Stimulated activated CD4-positive, alpha-beta T cell treated with anti-CD3 and anti-CD28 coated beads, Interleukin-4, amount 100 ng/mL, for 4 hours (primary cell): ENCODE results near the gene MAFG.
"Not testable (repeated sequence)": the region's sequence is repeated elsewhere in the genome, so short reads cannot be mapped to it uniquely, and the experiment has no call there.

Source experiments
- DNase-seq, 2 experiments: peaks; one replicate each; pipeline ENCODE4 v3.0.0-alpha.2; 2020

The MAFG gene

DNA sequence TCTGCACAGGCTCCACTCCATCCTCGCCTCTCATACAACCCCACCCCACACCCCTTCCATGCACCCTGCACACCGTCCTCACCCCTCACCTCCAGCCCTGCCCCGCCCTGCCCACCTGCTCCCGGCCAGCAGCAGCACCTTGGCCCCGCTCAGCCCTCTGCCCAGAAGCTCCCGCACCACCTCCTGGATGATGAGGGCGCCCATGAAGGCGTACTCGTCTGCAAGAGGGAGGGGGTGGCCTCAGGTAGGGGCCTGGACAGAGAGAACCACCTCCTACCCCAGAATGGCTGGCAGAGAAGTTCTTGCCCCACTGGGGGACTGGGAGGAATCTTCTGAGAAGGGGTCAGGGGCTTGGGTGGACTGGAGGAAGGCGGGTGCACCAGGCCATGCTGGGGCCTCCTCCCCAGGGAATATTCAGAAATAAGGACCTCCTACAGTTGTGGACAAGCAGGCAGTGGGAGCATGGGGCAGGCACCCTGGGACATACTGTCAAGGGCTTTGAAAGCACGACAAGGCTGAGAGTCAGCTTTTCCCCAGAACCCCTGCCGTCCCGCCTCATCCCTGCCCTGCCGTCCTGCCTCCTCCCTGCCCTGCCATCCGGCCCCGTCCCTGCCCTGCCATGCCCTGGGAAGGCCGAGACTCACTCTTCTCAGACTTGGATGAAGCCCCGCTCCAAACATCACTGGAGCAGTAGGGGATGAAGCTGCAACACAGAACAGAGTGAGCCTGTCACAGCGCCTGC lies 30.3 kb upstream of the MAFG start:
- DNase-seq = no peak

DNA sequence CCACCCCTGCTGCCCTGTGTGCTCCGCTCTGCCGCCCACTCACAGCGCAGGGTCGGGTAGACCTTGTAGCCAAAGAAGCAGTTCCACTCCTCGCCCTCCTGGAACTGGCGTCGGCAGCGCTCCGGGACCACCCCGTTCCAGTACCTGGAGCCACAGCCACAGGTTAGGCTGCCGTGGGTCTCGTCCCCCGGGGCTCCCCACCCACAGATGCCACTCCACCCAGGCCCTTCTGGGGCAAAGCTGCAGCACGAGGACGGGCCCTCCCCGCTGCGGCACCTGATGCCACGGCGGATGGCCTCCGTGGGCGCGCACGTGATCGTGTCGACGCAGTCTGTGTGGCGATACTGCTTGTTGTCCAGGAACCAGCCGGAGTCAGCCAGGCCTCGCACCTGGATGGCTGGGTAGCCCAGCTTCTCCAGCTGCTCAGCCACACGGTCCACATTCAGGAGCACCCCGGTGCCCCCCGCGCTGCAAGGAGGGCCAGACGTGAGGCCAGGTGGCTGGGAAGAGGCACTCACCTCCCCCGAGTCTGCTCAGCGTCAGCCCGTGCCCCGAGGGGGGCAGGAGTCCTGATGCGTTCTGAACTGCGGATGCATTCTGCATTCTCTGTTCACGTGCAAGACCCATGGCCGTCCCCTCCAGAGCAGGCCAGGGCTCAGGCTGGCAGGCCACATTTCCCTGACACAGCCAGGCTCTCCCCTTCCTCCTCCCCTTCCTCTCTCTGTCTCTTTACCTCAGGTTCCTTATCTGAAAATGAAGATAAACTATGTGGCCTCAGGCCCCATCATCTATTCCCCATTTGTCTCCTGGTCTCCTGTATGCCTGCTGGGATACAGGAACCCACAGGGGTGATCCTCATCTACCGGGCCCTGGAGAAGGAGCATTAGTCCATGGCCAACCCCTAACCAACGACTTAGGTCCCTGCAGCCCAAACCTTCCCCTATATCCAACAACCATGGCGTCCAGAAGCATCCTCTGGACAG lies 29.4 kb upstream of the MAFG start:
- no peak for DNase-seq

DNA sequence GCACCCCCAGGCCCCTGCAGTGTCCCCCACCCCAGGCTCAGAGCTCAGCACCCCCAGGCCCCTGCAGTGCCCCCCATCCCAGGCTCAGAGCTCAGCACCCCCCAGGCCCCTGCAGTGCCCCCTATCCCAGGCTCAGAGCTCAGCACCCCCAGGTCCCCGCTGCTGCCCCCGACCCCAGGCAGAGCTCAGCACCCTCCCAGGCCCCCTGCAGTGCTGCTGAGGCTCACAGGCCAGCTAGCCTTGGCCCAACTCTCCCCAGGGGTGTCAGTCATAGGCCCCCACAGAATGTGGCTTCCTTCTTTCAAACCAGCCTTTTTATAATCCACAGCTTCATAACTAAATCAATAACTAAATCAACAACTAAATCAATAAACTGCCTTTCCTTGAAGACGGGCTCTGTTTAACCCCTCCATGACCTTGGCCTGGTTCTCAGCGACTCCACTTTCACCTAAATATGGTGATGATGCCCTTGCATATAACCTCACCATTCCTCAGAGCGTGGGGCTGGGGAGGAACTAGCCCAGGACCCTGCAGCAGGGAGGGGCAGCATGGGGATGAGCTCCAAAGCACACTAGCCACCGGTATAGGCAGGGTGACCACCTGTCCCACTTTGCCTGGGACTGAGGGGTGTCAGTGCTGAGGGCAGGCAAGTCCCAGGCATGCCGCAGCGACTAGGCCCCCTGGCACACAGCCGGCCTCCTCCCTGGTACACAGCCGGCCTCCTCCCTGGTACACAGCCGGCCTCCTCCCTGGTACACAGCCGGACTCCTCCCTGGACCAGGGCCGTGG lies 28.4 kb upstream of the MAFG start:
- DNase-seq = no peak

DNA sequence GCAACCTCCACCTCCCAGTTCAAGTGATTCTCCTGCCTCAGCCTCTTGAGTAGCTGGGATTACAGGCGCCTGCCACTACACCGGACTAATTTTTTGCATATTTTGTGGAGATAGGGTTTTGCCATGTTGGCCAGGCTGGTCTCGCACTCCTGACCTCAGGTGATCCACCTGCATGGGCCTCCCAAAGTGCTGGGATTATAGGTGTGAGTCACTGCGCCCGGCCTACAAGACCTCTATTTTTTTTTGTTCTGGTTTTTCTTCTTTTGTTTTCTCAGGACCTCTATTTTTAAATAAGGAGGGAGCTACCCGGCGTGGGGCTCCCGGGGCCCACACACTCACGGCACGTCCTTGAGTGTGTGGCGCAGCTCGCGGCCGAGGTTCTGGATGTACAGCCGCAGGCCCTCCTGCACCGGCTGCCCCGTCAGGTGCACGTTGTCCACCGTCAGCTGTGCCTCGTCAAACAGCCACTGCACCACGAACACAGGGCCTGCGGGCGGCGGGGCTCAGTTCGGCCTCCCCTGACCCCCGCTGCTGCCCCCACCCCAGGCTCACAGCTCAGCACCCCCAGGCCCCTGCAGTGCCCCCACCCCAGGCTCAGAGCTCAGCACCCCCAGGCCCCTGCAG lies 27.6 kb upstream of the MAFG start:
- no peak for DNase-seq

DNA sequence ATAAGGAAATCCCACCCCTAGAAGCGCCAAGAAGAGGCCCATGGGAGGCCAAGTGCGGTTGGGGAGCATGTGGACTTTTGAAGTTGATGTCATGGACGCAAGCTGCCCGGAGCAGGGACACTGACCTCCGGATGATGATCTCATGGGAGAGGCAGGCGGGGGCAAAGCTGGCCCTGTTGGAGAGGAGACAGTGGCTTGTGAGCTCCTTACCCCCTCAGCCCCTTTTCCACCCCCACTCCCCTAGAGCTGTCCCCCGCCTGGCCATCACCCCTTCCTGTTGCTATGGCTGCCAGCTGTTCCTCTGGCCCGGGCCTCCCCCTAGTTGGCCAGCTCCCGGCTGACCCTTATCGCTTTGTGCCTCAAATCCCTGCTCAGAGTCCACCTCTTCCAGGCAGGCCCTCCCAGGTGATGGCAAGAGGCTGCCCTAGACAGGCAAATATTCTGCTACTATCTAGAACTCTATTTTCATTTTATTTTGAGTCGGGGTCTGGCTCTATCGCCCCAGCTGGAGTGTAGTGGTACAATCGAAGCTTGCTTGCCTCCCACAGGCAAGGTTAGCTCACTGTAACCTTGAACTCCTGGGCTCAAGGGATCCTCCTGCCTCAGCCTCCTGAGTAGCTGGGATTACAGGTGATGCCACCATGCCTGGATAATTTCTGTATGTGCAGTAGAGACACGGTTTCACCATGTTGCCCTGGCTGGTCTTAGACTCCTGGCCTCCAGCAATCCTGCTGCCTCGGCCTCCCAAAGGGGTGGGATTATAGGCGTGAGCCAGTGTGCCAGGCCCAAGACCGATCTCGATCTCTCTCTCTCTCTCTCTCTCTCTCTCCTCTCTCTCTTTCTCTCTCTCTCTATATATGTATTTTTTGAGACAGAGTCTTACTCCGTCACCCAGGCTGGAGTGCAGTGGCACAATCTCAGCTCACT lies 26.9 kb upstream of the MAFG start:
- no peak for DNase-seq

DNA sequence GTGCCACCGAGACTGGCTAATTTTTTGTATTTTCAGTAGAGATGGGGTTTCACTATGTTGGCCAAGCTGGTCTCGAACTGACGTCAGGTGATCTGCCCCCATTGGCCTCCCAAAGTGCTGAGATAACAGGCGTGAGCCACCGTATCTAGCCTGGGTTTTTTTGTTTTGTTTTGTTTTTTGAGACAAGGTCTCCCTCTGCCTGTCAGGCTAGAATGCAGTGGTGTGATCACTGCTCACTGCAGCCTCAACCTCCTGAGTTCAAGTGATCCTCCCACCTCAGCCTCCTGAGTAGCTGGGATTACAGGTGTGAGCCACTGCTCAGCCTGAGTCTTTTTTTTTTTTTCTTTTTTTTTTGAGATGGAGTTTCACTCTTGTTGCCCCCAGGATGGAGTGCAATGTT lies 25.9 kb upstream of the MAFG start:
- DNase-seq = not testable (repeated sequence)

DNA sequence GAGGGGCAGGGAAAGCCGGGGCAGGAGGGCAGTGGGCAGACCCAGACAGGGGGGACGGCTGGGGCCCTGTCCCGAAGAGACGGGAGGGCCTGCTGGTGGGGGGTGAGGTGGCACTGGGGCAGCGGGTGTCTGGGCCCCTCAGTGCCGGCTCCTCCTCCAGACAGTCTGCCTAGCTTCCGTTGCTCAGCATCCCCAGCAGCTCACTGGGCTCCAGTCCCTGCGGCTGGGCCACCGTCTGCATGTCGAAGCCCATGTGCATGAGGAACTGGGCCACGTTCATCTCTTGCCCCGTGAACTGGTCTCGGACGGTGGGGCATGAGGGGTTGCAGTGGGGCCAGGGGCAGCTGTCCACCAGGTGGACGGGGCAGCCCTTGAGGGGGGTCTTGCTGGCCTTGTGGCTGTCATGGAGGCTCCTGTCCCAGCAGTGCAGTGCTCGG lies 25.3 kb upstream of the MAFG start:
- DNase-seq = no peak

DNA sequence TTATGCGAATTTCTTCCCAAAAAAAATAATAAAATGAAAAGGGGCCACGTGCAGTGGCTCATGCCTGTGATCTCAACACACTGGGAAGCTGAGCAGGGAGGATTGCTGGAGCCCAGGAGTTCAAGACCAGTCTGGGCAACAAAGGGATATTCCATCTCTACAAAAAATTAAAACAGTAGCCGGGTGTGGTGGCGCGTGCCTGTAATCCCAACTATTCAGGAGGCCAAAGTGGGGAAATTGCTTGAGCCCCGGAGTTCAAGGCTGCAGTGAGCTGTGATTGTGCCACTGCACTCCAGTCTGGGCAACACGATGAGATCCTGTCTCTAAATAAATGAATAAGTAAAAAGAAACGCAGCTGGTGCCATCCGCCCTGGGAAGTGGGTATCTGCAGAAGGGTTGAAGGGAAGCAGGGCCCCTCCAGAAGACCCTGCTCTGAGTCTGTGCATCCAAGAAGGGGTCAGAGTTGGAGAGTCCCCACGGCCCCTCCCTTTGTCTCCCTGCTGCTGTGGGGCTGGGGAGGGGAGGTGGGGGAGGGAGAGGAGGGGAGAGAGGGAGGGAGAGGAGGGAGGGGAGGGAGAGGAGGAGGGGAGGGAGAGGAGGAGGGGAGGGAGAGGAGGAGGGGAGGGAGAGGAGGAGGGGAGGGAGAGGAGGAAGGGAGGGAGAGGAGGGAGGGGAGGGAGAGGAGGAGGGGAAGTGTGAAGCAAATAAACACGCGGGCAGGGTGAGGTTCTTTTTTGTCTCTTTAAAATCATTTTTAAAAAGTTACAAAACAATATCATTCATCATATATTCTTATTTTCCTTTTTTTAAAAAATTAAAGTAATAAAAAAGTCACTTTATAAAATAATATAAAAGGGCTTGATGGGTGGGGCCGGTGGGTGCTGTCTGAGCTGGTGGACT lies 24.5 kb upstream of the MAFG start:
- DNase-seq = no peak

DNA sequence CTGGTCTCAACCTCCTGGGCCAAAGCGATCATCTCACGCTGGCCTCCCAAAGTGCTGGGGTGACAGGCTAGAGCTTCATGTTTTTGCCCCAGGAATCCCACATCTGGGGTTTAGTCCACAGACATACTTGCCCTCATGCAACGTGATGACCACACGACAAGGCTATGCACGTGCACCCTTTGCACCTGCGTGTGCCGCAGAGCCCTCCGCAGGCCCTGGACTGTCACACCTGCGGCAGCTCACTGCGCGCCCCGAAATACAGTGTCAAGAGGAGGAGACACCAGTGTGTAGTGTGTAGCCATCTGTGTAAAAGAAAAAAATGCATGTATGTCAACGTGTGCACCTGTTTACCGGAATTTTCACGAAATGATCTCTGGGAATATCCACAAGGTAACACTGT lies 23.0 kb upstream of the MAFG start:
- no peak for DNase-seq

DNA sequence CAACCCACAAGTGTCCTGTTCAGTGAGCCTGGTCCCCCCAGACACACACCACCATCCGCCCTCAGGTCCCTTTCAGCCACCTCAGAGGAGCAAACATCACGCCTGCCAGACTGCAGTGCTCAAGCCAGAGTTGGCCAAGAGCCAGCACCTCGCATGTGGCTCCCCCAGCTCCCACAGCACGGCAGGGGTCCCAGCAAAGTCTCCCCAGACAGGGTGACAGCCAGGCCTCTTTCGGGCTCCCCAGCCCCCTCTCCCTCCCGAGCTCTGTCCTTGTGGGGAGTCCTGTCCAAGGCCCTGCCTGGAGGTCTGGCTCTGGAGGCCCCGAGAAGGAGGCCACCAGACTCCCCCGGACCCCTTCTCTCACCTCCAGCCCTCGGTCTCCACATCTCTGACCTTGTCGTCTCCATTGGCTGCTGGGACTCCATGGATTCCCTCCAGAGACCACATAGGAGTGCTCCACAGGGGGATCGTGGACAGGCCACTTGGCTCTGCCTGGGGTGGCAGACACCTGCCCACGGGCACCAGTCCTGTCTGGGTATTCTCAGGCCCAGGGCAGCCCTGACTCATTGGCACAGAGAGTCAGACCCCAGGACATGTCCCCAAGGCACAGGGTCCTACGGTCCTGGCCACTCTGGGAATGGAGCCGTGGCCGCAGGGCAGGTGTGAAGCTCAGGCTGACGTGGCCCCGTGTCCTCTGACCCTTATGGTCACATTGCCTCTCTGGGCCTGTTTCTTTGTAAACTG lies 21.3 kb upstream of the MAFG start:
- no peak for DNase-seq

DNA sequence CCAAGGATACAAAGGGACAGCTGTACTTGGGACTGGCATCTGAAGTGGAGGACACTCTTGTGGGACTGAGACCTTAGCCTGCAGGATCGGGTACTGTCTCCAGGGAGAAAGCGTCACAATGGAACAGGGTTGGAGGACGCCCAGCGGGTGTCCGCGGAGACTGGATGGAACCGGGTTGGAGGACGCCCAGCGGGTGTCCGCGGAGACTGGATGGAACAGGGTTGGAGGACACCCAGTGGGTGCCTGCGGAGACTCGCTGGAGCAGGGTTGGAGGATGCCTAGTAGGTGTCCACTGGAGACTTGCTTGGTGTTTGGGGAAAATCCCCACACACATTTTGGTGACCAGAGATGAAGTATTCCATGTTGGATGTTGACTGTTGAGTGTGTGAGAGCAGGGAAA lies 19.7 kb upstream of the MAFG start, which contains the start of gene MYADML2:
TSS of gene MYADML2 (minus strand) at position 45 of the 400 bp plus-strand sequence. CDS start 5,492 bp downstream, outside the sequence.
- DNase-seq = no peak

DNA sequence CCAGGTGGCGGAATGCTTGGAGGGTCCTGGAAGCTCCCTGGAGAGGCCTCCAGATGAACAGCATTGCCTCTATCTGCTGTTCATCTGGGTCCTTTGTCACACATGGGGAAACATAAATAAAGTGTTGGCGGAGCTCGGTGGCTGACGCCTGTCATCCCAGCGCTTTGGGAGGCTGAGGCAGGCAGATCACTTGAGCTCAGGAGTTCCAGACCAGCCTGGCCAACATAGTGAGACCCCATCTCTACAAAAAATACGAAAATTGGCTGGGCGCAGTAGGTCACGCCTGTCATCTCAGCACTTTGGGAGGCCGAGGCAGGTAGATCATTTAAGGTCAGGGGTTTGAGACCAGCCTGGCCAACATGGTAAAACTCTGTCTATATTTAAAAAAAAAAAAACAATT lies 17.3 kb upstream of the MAFG start:
- no peak for DNase-seq

DNA sequence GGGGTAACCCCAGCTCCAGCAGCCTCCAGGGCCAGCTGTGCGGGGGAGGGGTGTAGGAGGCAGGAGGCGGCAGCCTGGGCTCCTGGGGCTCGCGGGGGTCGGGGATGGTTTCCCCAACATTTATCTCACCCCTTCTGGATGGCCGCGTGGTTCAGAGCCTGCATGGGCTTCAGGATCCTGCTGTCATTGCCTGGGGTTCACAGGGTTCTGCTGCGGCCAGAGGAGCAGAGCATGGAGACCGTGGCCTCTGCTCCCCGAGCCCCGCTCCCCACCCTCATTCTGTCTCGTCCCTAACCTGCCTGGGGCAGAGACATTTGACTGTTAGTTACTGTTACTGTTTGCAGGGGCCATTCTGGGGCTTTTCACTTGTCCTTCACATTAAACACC lies 14.6 kb upstream of the MAFG start:
- DNase-seq = no peak

DNA sequence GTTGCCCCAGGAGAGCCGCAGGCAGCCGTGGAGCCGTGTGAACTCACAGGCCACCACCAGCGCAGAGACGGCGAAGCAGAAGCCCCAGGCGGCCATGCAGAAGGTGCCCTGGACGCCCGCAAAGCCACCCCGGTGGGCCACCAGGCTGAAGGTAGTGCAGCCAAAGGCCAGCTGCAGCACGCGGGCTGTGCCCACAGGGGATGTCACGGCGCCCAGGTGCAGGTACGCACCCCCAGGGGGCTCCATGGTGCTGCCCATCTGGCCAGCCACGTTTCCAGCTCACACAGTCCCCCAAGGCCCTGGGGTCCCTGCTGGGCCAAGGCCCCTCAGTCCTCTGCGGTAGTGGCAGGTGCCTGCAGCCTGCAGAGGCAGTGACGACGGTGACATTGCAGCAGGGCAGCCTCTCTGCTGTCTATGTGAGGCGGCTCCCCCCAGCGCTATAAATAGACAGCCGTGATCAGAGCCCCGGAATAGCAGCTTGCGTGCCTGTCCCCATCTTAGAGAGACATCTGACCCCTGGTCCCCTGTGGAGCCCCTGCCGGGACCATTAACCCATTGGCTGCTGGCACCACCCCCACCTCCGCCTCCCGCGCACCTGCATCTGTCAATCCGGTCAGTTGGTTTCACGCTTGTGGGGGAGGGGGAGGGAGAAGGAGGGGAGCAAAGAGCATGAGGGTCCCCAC lies 14.1 kb upstream of the MAFG start:
- DNase-seq = no peak

DNA sequence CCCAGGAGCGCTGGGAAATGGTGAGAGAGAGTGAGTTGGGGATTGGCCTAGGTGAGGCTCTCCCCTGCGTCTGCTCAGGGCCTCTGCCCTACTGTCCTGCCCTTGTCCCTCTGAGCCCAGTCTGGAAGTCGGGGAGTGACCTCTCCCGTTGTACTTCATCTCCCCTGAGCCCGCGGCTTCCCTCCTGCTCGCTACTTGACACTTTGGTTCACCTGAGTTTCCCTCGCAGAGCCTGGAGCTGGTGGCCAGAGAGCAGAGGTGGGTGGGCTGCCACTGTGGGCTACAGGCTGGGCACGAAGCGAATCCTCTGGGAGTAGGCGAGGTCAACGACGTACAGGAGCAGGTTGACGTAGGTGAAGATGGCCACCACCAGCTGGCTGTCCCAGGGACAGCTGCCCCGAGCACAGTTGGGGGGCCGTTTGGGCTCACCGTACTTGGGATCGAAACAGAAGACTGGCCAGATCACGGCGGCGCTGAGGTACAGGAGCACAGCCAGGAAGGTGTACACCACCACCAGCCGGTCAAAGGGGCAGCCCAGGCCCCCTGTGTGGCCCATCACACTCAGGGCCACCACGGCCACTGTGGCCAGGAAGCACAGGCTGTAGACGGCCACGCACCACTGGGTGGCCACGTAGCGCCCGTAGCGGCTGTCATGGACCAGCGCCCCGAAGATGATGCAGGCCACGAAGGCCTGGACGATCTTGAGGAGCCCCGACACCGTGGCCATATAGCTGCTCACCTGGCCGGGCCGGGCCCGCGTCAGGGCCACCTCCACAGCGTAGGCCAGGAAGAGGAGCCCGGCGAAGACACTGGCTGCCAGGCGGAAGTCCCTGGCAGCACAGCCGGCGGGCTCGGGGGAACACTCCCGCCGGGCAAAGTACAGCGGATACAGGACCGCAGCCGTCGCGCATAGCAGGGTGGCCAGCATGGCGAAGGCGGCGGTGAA lies 13.3 kb upstream of the MAFG start:
- DNase-seq = no peak

DNA sequence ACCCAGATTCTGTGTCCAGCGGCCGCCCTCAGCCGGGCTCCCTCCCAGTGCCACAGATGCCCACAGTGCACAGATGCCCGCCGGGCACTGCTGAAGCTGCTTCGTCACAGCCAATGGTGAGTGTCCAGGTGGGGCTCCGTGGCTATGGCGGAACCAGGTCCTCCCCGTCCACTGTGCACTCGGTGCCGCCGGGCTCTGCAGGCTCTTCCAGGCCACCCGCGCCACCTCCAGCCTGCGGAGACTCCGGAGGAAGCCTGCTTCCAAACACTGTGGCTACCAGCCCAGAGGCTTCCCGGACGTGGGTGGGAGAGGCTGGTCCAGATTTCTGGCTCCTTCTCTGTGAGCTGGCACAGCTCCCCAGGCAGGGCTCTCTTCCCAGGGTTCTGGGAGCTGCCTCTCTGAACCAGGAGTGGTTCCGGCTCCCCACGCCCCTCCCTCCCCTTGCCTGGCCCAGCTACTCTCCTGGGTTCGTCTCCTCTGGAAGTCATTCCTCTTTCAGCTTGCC lies 12.4 kb upstream of the MAFG start:
- no peak for DNase-seq

DNA sequence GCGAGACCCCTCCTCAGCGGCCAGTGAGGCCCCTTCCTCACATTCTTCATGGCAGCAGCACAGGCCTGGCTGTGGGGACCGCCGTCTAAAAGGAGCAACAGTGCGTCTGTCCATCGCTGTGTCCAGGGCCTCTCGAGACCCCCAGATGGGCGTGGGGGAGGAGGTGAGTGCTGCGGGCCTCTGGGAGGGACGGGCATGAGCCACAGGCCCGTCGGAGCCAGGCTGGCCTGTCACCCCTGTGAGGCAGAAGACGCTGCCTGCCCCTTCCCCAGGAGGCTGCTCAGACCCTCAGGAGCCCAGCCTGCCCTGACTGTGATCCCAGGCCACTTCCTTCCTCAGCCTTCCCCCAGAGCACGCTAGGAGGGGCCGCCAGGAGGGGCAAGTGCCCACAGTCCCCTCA lies 11.7 kb upstream of the MAFG start:
- DNase-seq = no peak

DNA sequence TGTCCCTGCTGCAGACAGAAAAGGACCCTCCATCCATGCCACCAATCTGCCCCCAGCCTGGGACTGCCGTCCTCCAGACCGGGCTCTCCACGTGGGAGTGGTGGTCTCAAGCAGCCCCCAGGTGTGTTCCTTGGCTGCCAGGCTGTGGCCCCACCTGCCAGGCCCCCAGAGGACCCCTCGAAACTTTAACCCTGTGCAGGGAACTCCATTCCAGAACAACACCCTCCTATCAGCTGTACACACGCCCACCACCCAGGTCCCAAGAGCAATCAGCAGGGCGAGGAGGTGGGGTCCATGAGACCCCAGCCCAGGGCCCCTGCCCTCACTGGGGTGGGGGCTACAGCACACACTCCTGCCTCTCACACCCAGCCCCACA lies 8.2 kb upstream of the MAFG start:
- DNase-seq = no peak
